Posterior cingulate gyrus (tissue), 11 donors: Measurements from ENCODE around the gene ADRB2.
A peak's percentile ranks its signal among the peaks of the same experiment; 100 is the strongest.

Experiments used
- DNase-seq, 10 donors: peaks; one replicate each; pipeline versions ENCODE4 v3.0.0 to v3.0.0-alpha.2; 2020 to 2021; ENCODE audit warnings: mixed read lengths in 3 of 10
- intact Hi-C: fragments of 100-400 bp; cut with DNase I; formaldehyde crosslinking; loops from one replicate; pipeline ENCODE4 v1.15.1; 2023

The ADRB2 gene

GRCh38 chr5:148829248-148829594 is 2.8 kb downstream of the ADRB2 start:
- intact Hi-C loops, result no loop called here

DNA sequence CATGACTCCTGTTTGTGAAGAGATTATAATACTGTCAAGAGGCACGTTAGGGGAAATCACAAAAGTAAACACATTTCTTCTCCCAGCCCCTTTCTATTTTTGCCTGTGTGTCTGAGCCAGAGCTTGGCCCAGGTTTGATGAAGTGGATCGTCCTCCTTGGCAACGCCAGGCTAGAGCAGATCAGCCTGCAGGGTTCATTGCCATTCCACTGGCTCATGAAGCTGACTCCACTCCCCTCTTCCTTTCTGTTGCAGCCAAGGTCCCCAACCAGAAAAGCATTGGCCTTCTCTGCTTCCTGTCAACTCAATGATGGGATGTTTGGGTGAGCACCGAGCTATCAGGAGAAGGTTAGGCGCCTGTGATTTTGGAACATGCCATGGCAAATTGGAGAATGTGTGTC is 3.3 kb downstream of the ADRB2 start:
- DNase-seq, result no peak
- intact Hi-C loops, result no loop called here

More at GRCh38 chr5:148829248-148829594, 2.8 kb downstream of the ADRB2 start:
- no peak for DNase-seq

DNA sequence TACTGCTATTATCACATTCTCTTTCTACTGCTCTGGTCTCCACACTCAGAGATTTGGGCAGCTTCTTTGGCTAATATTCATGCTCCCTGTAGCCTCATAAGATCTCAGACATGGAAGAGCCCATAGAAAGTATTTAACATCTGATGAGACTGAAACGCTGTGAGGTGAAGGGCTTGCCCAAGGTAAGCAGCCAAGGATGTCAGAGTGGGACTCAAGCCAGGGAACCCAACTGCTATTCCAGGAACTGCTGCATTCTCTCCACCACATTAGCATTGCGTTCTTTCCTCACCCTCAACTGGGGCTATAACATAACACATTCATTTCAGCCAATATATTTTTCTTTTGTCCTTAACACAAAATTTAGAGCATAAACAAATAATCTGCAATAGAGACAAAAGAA is 3.8 kb downstream of the ADRB2 start:
- DNase-seq, result no peak
- intact Hi-C loops, result no loop called here

GRCh38 chr5:148831590-148832565 is 5.5 kb downstream of the ADRB2 start:
- peak in 2 of 10 donors; percentile 24 to 65 for DNase-seq

GRCh38 chr5:148833122-148833521 is 6.7 kb downstream of the ADRB2 start:
- intact Hi-C loops, result no loop called here
- no peak for DNase-seq

More at GRCh38 chr5:148831590-148832565, 5.5 kb downstream of the ADRB2 start:
- intact Hi-C loops, result no loop called here

- no peak for DNase-seq
- intact Hi-C loops, result no loop called here
Measured at GRCh38 chr5:148833925-148834324, 7.5 kb downstream of the ADRB2 start.

DNA sequence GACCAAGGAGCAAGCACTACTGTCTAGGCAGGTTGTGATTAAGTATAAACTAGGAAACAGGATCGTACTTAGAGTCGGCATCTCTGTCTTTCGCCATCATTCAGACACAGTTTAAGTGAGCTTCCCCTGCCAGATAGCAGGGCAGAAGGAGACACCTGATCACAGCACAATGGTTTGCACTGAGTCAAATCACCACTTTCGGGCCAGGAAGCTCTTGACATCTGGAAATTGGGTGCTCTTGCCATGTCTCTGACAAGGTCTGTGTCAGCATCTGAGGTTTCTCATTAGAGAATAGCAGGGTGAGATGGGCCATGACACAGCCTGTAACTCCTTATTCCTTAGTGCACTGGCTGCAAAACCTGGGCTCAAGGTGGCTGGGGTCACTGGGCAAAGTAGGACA is 8.3 kb downstream of the ADRB2 start:
- DNase-seq, result no peak
- intact Hi-C loops, result no loop called here

DNA sequence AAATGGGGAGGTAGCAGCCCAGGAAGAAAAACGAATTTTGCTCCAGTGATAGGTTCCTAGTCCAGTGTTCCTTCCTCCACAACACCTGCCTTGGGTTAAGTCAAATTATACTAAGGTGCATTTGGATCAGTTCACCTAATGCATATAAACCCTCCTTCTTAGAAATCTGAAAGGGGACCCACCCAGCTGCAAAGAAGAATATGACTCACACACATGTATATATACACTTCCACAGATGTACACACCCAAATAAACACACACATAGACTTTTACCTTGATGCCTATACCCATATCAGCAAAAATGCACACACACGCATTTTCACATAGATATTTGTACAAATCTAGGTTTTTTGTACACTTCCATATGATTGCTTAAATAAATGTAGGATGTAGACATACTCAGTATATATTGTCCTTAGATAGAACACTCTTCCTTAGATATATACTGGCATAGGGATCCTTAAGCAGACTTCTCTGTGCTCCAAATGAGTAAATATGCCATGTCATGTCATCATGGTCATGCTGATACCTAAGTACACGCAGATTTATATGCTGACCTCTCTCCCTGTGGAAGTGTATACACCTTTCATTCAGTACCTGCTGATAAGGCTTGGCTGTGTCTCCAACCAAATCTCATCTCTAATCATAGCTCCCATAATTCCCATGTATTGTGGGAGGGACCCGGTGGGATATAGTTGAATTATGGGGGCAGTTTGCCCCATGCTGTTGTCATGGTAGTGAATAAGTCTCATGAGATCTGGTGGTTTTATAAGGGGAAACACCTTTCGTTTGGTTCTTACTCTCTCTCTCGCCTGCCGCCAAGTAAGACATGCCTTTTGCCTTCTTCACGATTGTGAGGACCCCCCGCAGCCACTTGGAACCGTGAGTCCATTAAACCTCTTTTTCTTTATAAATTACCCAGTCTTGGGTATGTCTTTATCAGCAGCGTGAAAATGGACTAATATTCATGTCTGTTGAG is 10.2 kb downstream of the ADRB2 start:
- DNase-seq, result no peak
- intact Hi-C loops, result no loop called here

DNA sequence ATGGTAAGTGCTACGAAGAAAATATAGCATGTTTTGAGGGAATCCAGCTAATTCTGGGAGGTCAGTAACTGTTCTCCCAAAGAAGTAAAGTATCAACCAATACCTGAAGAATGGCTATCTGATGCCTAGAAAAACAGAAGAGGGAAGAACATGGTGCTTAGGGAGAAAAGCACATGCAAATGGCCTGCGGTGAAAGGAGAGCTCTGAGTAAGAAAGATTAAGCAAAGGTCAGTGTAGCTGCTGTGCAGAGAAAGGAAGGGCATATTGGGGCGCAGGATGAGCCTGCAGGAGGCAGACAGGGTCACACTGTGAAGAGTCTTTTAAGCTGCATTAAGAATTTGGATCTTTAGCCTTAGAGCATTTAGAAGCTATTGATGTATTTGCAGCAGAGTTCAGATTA is 11.0 kb downstream of the ADRB2 start:
- intact Hi-C loops, result no loop called here
- no peak for DNase-seq

- intact Hi-C loops, result no loop called here
- no peak for DNase-seq
Measured at GRCh38 chr5:148838357-148838756, 11.9 kb downstream of the ADRB2 start.

DNA sequence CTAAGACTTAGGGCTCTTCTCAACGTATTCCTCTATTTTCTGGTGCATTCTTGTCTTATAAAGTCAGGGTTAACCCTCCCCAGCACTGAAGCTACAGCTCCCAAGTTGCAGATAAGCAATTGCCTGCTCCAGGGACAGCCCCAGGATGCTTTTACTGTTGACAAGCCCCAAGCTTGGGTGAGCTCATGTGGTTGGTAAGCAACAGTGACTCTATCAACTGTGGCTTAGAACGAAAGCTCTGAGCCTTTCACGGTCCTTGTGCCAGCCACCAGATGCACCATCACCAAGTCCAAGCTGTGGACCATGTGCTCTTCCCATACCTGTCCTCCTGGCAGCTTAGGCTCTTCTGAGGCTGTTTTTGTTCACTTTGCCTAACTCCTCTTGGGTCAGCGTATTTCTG is 13.5 kb downstream of the ADRB2 start:
- DNase-seq, result no peak
- intact Hi-C loops, result no loop called here

DNA sequence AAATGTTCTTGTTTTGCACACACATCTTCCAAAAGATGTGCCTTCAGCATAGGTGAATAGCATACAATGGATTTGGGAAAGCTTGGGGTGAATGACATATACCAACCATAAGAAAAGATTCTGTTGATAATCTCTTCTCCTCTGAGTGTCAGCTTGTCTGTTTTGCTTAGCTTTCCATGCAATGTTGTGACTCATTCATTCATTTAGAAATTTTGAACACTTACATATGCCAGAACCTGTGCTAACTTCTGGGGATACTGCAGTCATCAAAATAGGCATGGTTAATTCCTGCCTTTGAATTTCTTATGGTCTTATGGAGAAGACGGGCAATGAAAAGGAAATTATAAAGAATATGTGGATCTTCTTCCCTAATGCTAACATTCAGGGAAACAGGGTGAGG is 14.1 kb downstream of the ADRB2 start:
- intact Hi-C loops, result no loop called here
- DNase-seq, result no peak

- intact Hi-C loops, result no loop called here
- no peak for DNase-seq
Measured at GRCh38 chr5:148841519-148841918, 15.1 kb downstream of the ADRB2 start.

- intact Hi-C loops, result no loop called here
- DNase-seq, result no peak
Measured at GRCh38 chr5:148842161-148842560, 15.8 kb downstream of the ADRB2 start.

GRCh38 chr5:148843510-148844318 is 17.3 kb downstream of the ADRB2 start:
- intact Hi-C loops, result no loop called here
- DNase-seq, result no peak

DNA sequence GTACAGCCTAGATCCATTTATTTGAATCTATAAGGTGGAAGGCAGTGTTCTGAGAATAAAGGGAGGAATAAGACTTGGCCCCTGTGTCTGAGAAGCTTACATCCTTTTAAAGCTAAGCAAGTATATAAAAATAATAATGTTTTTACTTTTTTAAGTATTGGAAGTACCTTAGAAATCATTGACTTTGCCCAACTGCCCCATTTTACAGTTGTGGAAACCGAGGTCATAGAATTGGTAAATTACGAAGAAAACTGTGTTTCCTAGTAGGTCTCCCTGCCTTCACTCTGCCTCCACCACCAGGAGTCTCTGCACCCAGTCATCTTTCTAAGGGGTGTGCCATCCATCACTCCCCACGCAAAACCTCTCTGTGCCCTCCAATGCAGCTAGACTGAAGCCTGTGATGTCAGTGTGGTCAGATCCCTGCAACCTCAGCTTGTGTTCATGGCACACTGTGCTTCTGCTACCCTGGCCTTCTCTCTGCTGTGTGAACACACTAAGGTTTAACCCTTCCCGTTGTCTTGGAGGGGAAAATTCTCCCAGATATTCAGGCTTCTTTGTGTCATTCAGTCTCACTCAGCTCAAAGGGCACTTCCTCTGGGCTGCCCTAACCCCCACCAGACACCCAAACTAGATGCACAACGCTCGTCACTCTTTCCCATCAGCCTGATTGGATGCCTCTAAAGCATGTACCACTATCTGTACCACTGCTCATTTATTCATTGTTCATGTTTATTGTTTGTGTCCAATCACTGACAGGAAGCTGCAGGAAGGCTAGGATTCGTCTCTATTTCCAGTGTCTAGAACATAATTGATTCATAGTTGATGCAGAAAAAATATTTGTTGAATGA is 18.2 kb downstream of the ADRB2 start:
- no peak for DNase-seq
- intact Hi-C loops, result no loop called here

DNA sequence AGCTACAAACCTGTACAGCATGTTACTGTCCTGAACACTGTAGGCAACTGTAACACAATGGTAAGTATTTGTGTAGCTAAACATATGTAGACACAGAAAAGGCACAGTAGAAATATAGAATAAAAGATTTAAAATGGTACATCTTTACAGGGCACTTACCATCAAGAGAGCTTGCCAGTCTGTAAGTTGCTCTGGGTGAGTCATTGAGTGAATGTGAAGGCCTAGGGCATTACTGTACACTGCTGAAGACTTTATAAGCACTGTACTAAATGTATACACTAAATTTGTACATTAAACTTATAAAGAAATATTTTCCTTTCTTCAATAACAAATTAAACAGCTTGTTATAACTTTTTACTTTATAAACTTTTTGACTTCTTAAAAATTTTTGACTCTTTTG is 20.5 kb downstream of the ADRB2 start:
- intact Hi-C loops, result no loop called here
- no peak for DNase-seq

DNA sequence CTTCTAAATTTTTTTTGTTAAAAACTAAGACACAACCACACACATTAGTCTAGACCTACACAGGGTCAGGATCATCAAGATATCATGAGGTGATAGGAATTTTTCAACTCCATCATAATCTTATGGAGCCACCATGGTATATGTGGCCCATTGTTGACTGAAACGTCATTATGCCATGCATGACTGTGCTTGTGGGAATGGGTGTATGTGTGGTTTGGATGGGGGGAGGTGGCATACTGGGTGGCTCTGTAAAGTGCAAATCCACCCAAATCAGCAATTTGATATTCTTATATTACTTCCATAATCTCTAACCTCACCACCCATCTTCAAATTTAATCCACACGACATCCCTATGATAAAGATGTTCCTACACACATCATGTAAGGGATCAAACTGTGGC is 21.0 kb downstream of the ADRB2 start:
- no peak for DNase-seq
- intact Hi-C loops, result no loop called here

DNA sequence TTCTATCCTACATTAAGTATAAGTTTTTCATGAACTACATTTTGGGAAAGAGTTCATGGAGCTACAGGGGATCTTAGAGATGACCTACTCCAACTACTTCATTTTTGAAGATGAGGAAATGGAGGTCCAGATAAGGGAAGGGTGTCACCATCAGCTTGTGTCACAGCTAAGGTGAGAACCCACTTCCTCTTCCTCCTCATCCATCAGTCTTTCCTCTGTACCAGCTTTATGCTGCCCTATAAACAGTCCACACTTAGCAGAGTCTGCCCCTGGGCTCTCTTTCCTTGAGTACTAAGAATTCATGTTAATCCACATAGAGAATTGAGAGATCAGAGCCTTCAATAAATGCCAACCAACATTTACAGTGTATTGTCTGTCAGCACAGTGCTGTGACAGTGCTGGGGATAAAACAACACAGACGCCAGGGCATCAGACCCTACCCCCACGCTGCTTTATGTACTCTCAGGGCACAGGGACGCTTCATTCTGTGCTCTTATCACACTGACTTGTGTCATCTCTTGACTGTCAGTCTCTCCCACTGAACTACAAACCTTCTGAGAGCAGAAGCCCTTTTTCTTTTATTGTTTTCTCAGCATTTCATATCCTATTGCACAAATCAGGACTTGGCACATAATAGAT is 22.1 kb downstream of the ADRB2 start:
- intact Hi-C loops, result no loop called here

More for the DNA sequence above, 22.1 kb downstream of the ADRB2 start:
- no peak for DNase-seq
